NCI-H748 (cell line): ENCODE data around the gene SCAI.

Experiments
- DNase-seq: peaks from one replicate; lab custom pipeline; 2025; ENCODE audit not compliant: unreplicated experiment; lab: John Stamatoyannopoulos, UW

SCAI gene

DNA sequence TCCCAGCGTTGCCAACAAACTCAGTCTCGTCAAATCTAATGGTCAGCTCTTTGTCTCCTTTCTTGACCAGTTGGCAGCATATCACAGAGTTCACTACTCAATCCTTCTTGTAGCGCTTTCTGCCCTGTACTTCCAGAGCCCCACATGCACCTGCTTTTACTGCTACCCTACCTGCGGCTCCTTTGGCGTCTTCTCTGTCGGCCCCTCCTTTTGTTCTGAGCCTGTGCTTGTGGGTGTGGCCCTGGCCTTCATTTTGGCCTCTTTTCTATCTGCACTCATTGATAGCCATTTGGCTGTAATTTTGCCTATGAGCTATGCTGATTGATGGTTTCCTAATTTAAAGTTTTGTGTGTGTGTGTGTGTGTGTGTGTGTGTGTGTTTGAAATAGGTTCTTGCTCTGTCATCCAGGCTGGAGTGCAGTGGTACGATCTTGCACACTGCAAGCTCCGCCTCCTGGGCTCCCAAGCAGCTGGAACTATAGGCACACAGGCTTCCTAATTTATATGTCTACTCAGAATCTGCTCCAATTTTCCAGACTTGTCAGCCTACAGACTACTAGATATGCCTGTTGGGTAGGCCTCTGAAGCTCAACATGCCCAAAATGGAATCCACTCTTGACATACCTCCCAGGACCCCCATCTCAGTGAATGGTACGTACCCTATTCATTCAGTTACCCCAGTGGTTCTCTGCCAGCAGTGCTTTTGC, 249.1 kb downstream of the SCAI start:
- no peak for DNase-seq
